HepG2 (cell line): ENCODE measurements around the gene ADARB2. TPM values are rescaled to one million over a fixed set of nuclear protein-coding genes. Genes with fewer than 3 reads are reported as not detected.

Experiments used
- ATAC-seq: fragments of 200-7000 bp; cut with Tn5 transposase; 3 replicates; pipeline ENCODE4 v1.9.1; 2020; ENCODE audit warnings: mild to moderate bottlenecking, moderate library complexity
- BruUV-seq: library from RNA; stranded (reverse); fragments of 400-500 nt; replicated peaks from 2 replicates; lab custom pipeline; 2021; lab: Mats Ljungman, UMichigan
- CTCF ChIA-PET: fragments of 300-600 bp; formaldehyde crosslinking; extraction: SDS; loops from one replicate; lab custom pipeline; 2021; ENCODE audit warnings: low total read pairs, inconsistent platforms, low intra/inter-chr PET ratio; lab: Yijun Ruan, JAX
- POLR2A ChIA-PET: fragments of 350-600 bp; sonication (Branson Sonifier 250); formaldehyde crosslinking; loops from one replicate; lab custom pipeline; 2020; ENCODE audit warnings: antibody characterized with exemption, inconsistent platforms; lab: Yijun Ruan, JAX
- DNase-seq: peaks from one replicate; pipeline ENCODE4 v3.0.0-alpha.2; 2015; ENCODE audit warnings: low spot score
- FAIRE-seq: peaks from 3 replicates; lab custom pipeline; 2011; peaks lifted over from hg19 to GRCh38; lab: Jason Lieb, UNC
- H2AFZ ChIP-seq: one replicate; pipeline ENCODE4 v1.6.1; 2011; ENCODE audit warnings: low read length, inconsistent platforms
- H3K27ac ChIP-seq: fragments of 300-600 bp; 3 replicates; pipeline ENCODE4 v1.8.0; 2011; ENCODE audit warnings: mixed run types, mild to moderate bottlenecking, mixed read lengths, low read length, inconsistent platforms; ENCODE audit not compliant: insufficient read depth; ENCODE audit errors: extremely low read length
- H3K27me3 ChIP-seq, 2 experiments: fragments of 200-600 bp in 1 of 2; 2 replicates in 1 of 2; 3 replicates in 1 of 2; pipeline versions ENCODE4 v1.6.0 to v1.8.0; 2011; ENCODE audit warnings: low read length in 2 of 2, mild to moderate bottlenecking in 2 of 2, moderate library complexity in 2 of 2, inconsistent platforms in 1 of 2; ENCODE audit not compliant: insufficient read depth in 2 of 2, control insufficient read depth in 1 of 2
- H3K36me3 ChIP-seq, 2 experiments: fragments of 200-600 bp in 1 of 2; replicated peaks in 1 of 2; 2 replicates in 1 of 2; 3 replicates in 1 of 2; pipeline versions ENCODE4 v1.5.1 to v1.8.0; 2011; ENCODE audit warnings: low read length in 2 of 2, inconsistent platforms in 1 of 2; ENCODE audit not compliant: insufficient read depth in 2 of 2, control insufficient read depth in 1 of 2
- H3K4me1 ChIP-seq: 2 replicates; pipeline ENCODE4 v1.5.1; 2012; ENCODE audit warnings: low read length, inconsistent platforms; ENCODE audit not compliant: insufficient read depth
- H3K4me2 ChIP-seq: 2 replicates; pipeline ENCODE4 v1.6.0; 2011; ENCODE audit warnings: low read depth, low read length, inconsistent platforms
- H3K4me3 ChIP-seq, 3 experiments: fragments of 200-600 bp in 1 of 3; sonication (generic), shearing (Covaris generic) in 1 of 3; replicated peaks in 1 of 3; 2 replicates each; pipeline ENCODE4 v1.5.1; 2011 to 2016; ENCODE audit warnings: low read length in 3 of 3, inconsistent platforms in 2 of 3, low read depth in 2 of 3, mild to moderate bottlenecking in 2 of 3, control low read depth in 1 of 3, mixed read lengths in 1 of 3; ENCODE audit not compliant: insufficient read depth in 1 of 3
- H3K79me2 ChIP-seq: one replicate; pipeline ENCODE4 v1.6.1; 2011; ENCODE audit warnings: low read length, inconsistent platforms; ENCODE audit not compliant: insufficient read depth
- H3K9ac ChIP-seq: 2 replicates; pipeline ENCODE4 v1.6.0; 2011; ENCODE audit warnings: mild to moderate bottlenecking, low read depth, low read length, inconsistent platforms; ENCODE audit not compliant: insufficient read depth
- H3K9me3 ChIP-seq: 2 replicates; pipeline ENCODE4 v1.5.1; 2012; ENCODE audit warnings: mild to moderate bottlenecking, low read length
- H4K20me1 ChIP-seq: 2 replicates; pipeline ENCODE4 v1.6.0; 2011; ENCODE audit warnings: inconsistent platforms, mild to moderate bottlenecking, low read length, moderate library complexity; ENCODE audit not compliant: insufficient read depth
- ETV5 ChIP-seq: IDR thresholded peaks from 2 replicates; pipeline ENCODE4 v1.6.1; 2018; ENCODE audit warnings: missing biosample characterization, missing genetic modification reagents, inconsistent platforms, borderline replicate concordance
- HNRNPH1 ChIP-seq: fragments of 200-400 bp; formaldehyde crosslinking; optimal IDR thresholded peaks from 2 replicates; pipeline ENCODE3; 2017; ENCODE audit warnings: mild to moderate bottlenecking, low read depth, low read length
- SP4 ChIP-seq: sonication (generic); formaldehyde crosslinking; IDR thresholded peaks from 2 replicates; pipeline ENCODE4 v1.8.1; 2023; ENCODE audit warnings: mild to moderate bottlenecking, missing genetic modification reagents
- ZBTB40 ChIP-seq, 2 experiments: fragments of 450-650 bp in 1 of 2; sonication (generic) in 1 of 2; formaldehyde crosslinking in 1 of 2; IDR thresholded peaks; 2 replicates each; pipeline versions ENCODE4 v1.6.1 to v1.8.0; 2016 to 2022; ENCODE audit warnings: antibody characterized with exemption in 1 of 2, mild to moderate bottlenecking in 1 of 2, missing genetic modification reagents in 1 of 2
- ZEB1 ChIP-seq: IDR thresholded peaks from 2 replicates; pipeline ENCODE4 v1.6.1; 2012; ENCODE audit warnings: mild to moderate bottlenecking, low read depth, inconsistent platforms; ENCODE audit not compliant: insufficient replicate concordance
- ZNF124 ChIP-seq: sonication (generic); formaldehyde crosslinking; IDR thresholded peaks from 2 replicates; pipeline ENCODE4 v1.4.0; 2020; ENCODE audit warnings: missing genetic modification reagents
- ZNF180 ChIP-seq: sonication (generic); formaldehyde crosslinking; IDR thresholded peaks from 2 replicates; pipeline ENCODE4 v1.4.0; 2020; ENCODE audit warnings: low read depth, missing genetic modification reagents, borderline replicate concordance
- ZNF75D ChIP-seq: sonication (generic); formaldehyde crosslinking; IDR thresholded peaks from 2 replicates; pipeline ENCODE4 v1.8.1; 2023; ENCODE audit warnings: missing genetic modification reagents, mild to moderate bottlenecking, borderline replicate concordance
- WGBS: methylation state at CpG from one replicate; pipeline ENCODE4 v1.1.6; 2017; ENCODE audit warnings: low lambda C conversion rate; 5-methylcytosine and 5-hydroxymethylcytosine counted together
- in situ Hi-C: cut with HindIII; loops from 2 replicates; pipeline ENCODE4 v1.10.0; 2017; ENCODE audit warnings: low pct_unique_long_range_greater_than_20kb; ENCODE audit not compliant: extremely low pct_ligation_motif_present
- intact Hi-C: fragments of 100-400 bp; cut with micrococcal nuclease; formaldehyde crosslinking; loops from one replicate; pipeline ENCODE4 v1.10.0; 2022; ENCODE audit not compliant: unreplicated experiment
- polyA plus RNA-seq, 8 experiments: library from polyadenylated mRNA; depleted of rRNA in 3 of 8; stranded (reverse) in 7 of 8; unstranded in 1 of 8; fragments of >200 nt; fragmentation: Illumina TruSeq in 4 of 8; extraction: Trizol in 4 of 8; gene quantifications; 2 replicates each; pipeline versions ENCODE4 v1.2.1 to v1.2.3, GENCODE V29; 2011 to 2016; ENCODE audit warnings: low read depth in 4 of 8, missing spikeins in 1 of 8, mixed read lengths in 1 of 8; ENCODE audit not compliant: insufficient read depth in 1 of 8
- total RNA-seq, 5 experiments: library from RNA; depleted of rRNA; stranded (reverse); fragments of >200 nt; fragmentation: Illumina TruSeq; extraction: Trizol; gene quantifications; 2 replicates each; pipeline ENCODE4 v1.2.3, GENCODE V29; 2016; ENCODE audit warnings: low read depth in 1 of 5

The ADARB2 gene
- total and polyA plus RNA-seq, 2 of the 13 experiments (the other 11 are each of a cell fraction or from before 2014, with no cell fraction given): not detected

- H2AFZ ChIP-seq: no peak overlapping the region
- H4K20me1 ChIP-seq: peaks cover 4% of the 10 kb centered on the region; the same call in 1 of the 2 replicates
- H3K9ac ChIP-seq: no peak overlapping the region
- ChIA-PET CTCF (no interaction called here), POLR2A (no interaction called here)
- TF ChIP-seq HNRNPH1 (no peak), ZNF124 (CRISPR knock-in tag) (no peak), SP4 (no peak), ZEB1 (no peak), ZNF180 (CRISPR knock-in tag) (no peak), ZNF75D (no peak), ETV5 (no peak), ZBTB40 (IDR thresholded peaks at IDR 0.05) (no peak), ZBTB40 (CRISPR knock-in tag; IDR thresholded peaks at IDR 0.05) (no peak)
- WGBS: 20% methylated on average over 16 of the region's 25 CpGs
- H3K36me3 ChIP-seq: no peaks in the 10 kb centered on the region
- no peak overlapping the region for H3K4me2 ChIP-seq
- H3K27ac ChIP-seq: no peak overlapping the region
- H3K4me1 ChIP-seq: no peaks in the 10 kb centered on the region
- H3K9me3 ChIP-seq: no peaks in the 10 kb centered on the region
- no peak for DNase-seq
- BruUV-seq: no TSS peak
- intact Hi-C loops (no loop called here), in situ Hi-C loops (no loop called here)
- no peak overlapping the region for H3K4me3 ChIP-seq
- no peaks in the 10 kb centered on the region for H3K79me2 ChIP-seq
- FAIRE-seq: no peak
- peaks cover 2 to 67% of the 10 kb centered on the region in 2 experiments; a peak in 4 of 5 replicates for H3K27me3 ChIP-seq
- no peak for ATAC-seq
These were observed 576.6 kb downstream of the ADARB2 start for GRCh38 chr10:1160561-1161314.
